Measurements from ENCODE around the gene GRSF1.
"Not testable (repeated sequence)": the region's sequence is repeated elsewhere in the genome, so short reads cannot be mapped to it uniquely, and the experiment has no call there.

GRSF1 gene

GRCh38 chr4:70839589-70840093 is at the start of gene GRSF1:
Gene GRSF1 (minus strand): TSS chr4:70839890. CDS start chr4:70839827, 63 bp downstream.
- DNase-seq, result peak; percentile 96

GRCh38 chr4:70885174-70885573 is 45.5 kb upstream of the GRSF1 start:
- no peak for DNase-seq

GRCh38 chr4:70880739-70881138 is 41.0 kb upstream of the GRSF1 start:
- DNase-seq, result no peak

- DNase-seq, result no peak
Observed at GRCh38 chr4:70877556-70877955, 37.9 kb upstream of the GRSF1 start.

GRCh38 chr4:70874268-70875156 is 34.8 kb upstream of the GRSF1 start:
- no peak for DNase-seq

- no peak for DNase-seq
Observed at GRCh38 chr4:70873216-70873615, 33.5 kb upstream of the GRSF1 start.

- DNase-seq, result no peak
Observed at GRCh38 chr4:70868778-70869177, 29.1 kb upstream of the GRSF1 start.

GRCh38 chr4:70863099-70863790 is 23.6 kb upstream of the GRSF1 start:
- DNase-seq, result no peak

- no peak for DNase-seq
Observed at GRCh38 chr4:70859066-70859465, 19.4 kb upstream of the GRSF1 start.

GRCh38 chr4:70858454-70858853 is 18.8 kb upstream of the GRSF1 start:
- no peak for DNase-seq

GRCh38 chr4:70855464-70855863 is 15.8 kb upstream of the GRSF1 start:
- DNase-seq, result no peak

GRCh38 chr4:70849291-70849690 is 9.6 kb upstream of the GRSF1 start:
- DNase-seq, result no peak

GRCh38 chr4:70844180-70844579 is 4.5 kb upstream of the GRSF1 start:
- no peak for DNase-seq

GRCh38 chr4:70842761-70843435 is 3.2 kb upstream of the GRSF1 start:
- DNase-seq, result no peak

GRCh38 chr4:70841951-70842350 is 2.3 kb upstream of the GRSF1 start:
- no peak for DNase-seq

GRCh38 chr4:70841211-70841610 is 1.5 kb upstream of the GRSF1 start:
- no peak for DNase-seq

- DNase-seq, result not testable (repeated sequence)
Observed at GRCh38 chr4:70840631-70841030, 941 bp upstream of the GRSF1 start.

GRCh38 chr4:70840137-70840536 is 447 bp upstream of the GRSF1 start:
- peak; percentile 82 for DNase-seq

- peak; percentile 85 for DNase-seq
Observed at GRCh38 chr4:70838666-70839588, 763 bp downstream of the GRSF1 start.

GRCh38 chr4:70838204-70838603 is 1.5 kb downstream of the GRSF1 start:
- no peak for DNase-seq

- DNase-seq, result no peak
Observed at GRCh38 chr4:70836081-70836480, 3.6 kb downstream of the GRSF1 start.

- DNase-seq, result no peak
Observed at GRCh38 chr4:70833675-70834074, 6.0 kb downstream of the GRSF1 start.
